Smooth muscle cell (in vitro differentiated cells): ENCODE measurements around the gene HOXD11. TPM values are rescaled to one million over a fixed set of nuclear protein-coding genes. Genes with fewer than 3 reads are reported as not detected.

ENCODE experiments used
- DNase-seq: peaks from one replicate; lab custom pipeline; 2025; ENCODE audit not compliant: unreplicated experiment; lab: John Stamatoyannopoulos, UW
- H2AFZ ChIP-seq: fragments of 200-600 bp; sonication (generic); 2 replicates; pipeline ENCODE4 v1.6.0; 2016; ENCODE audit warnings: antibody characterized with exemption, low read depth, mild to moderate bottlenecking
- H3F3A ChIP-seq: fragments of 200-600 bp; sonication (generic); 2 replicates; pipeline ENCODE4 v1.6.0; 2017; ENCODE audit warnings: antibody characterized with exemption, low read depth
- H3K27ac ChIP-seq: fragments of 200-600 bp; sonication (generic); 2 replicates; pipeline ENCODE4 v1.5.1; 2016; ENCODE audit warnings: low read depth, mild to moderate bottlenecking
- H3K27me3 ChIP-seq: fragments of 200-600 bp; sonication (generic); 2 replicates; pipeline ENCODE4 v1.6.1; 2016; ENCODE audit warnings: low read depth, mild to moderate bottlenecking
- H3K36me3 ChIP-seq: fragments of 200-600 bp; sonication (generic); 2 replicates; pipeline ENCODE4 v1.5.1; 2016; ENCODE audit warnings: low read depth
- H3K4me1 ChIP-seq: fragments of 200-600 bp; sonication (generic); 2 replicates; pipeline ENCODE4 v1.5.1; 2016; ENCODE audit warnings: low read depth
- H3K4me2 ChIP-seq: fragments of 200-600 bp; sonication (generic); 2 replicates; pipeline ENCODE4 v1.6.0; 2016; ENCODE audit warnings: mild to moderate bottlenecking
- H3K4me3 ChIP-seq: fragments of 200-600 bp; sonication (generic); 2 replicates; pipeline ENCODE4 v1.5.1; 2016; ENCODE audit warnings: mild to moderate bottlenecking
- H3K79me2 ChIP-seq: fragments of 200-600 bp; sonication (generic); 2 replicates; pipeline ENCODE4 v1.6.0; 2016; ENCODE audit warnings: low read depth, mild to moderate bottlenecking
- H3K9ac ChIP-seq: fragments of 200-600 bp; sonication (generic); 2 replicates; pipeline ENCODE4 v1.6.0; 2016; ENCODE audit warnings: low read depth
- H3K9me3 ChIP-seq: fragments of 200-600 bp; sonication (generic); replicated peaks from 2 replicates; pipeline ENCODE4 v1.5.1; 2016; ENCODE audit warnings: low read depth
- H4K20me1 ChIP-seq: fragments of 200-600 bp; sonication (generic); 2 replicates; pipeline ENCODE4 v1.6.0; 2016; ENCODE audit warnings: low read depth
- CTCF ChIP-seq: fragments of 200-600 bp; sonication (generic); IDR thresholded peaks from 2 replicates; pipeline ENCODE4 v1.5.1; 2017; ENCODE audit warnings: borderline replicate concordance, mild to moderate bottlenecking, antibody characterized with exemption; ENCODE audit not compliant: insufficient read depth, poor library complexity, severe bottlenecking
- WGBS: methylation state at CpG from one replicate; pipeline ENCODE4 v1.1.7; 2016; ENCODE audit warnings: low lambda C conversion rate; 5-methylcytosine and 5-hydroxymethylcytosine counted together
- polyA plus RNA-seq: library from polyadenylated mRNA; unstranded; fragments of >200 nt; fragmentation: Nextera tagmentation; extraction: Ambion mirVana; gene quantifications from 2 replicates; pipeline ENCODE4 v1.2.1, GENCODE V29; 2016
- total RNA-seq: library from RNA; depleted of rRNA; stranded (reverse); fragments of >200 nt; gene quantifications from 2 replicates; pipeline ENCODE4 v1.2.3, GENCODE V29; 2014

HOXD11 gene
- total and polyA plus RNA-seq, 2 experiments from 2014 or later, result 4.4 to 7.9 TPM

GRCh38 chr2:176112375-176113302 is 5.6 kb downstream of the HOXD11 start:
- H3K27ac ChIP-seq, result no peak overlapping the region
- H3K4me1 ChIP-seq, result no peaks in the 10 kb centered on the region
- no peak overlapping the region for H3K4me2 ChIP-seq
- no peak overlapping the region for H3K9ac ChIP-seq
- peaks cover 18% of the 10 kb centered on the region for H3K79me2 ChIP-seq
- no peaks in the 10 kb centered on the region for H3K36me3 ChIP-seq
- no peaks in the 10 kb centered on the region for H3F3A ChIP-seq
- H2AFZ ChIP-seq, result no peak overlapping the region
- H3K27me3 ChIP-seq, result peaks cover 99% of the 10 kb centered on the region
- peaks cover 100% of the 10 kb centered on the region for H4K20me1 ChIP-seq
- no peak for DNase-seq
- no peak overlapping the region for H3K4me3 ChIP-seq
- H3K9me3 ChIP-seq, result no peaks in the 10 kb centered on the region
- no peak for TF ChIP-seq CTCF
- WGBS, result 60% methylated on average over 40 of the region's 40 CpGs

- Histone ChIP-seq H2AFZ (no peak overlapping the region), H3F3A (no peaks in the 10 kb centered on the region), H3K36me3 (no peaks in the 10 kb centered on the region), H3K27ac (no peak overlapping the region), H3K79me2 (peaks cover 18% of the 10 kb centered on the region), H3K27me3 (peaks cover 100% of the 10 kb centered on the region), H3K4me1 (no peaks in the 10 kb centered on the region), H3K9me3 (no peaks in the 10 kb centered on the region), H3K9ac (no peak overlapping the region), H4K20me1 (peaks cover 99% of the 10 kb centered on the region), H3K4me2 (no peak overlapping the region), H3K4me3 (no peak overlapping the region)
- TF ChIP-seq CTCF, result no peak
- no peak for DNase-seq
- WGBS, result 50% methylated on average over 26 of the region's 26 CpGs
Observed at GRCh38 chr2:176114120-176114929, 7.2 kb downstream of the HOXD11 start.

- H3K79me2 ChIP-seq, result peaks cover 18% of the 10 kb centered on the region
- H3K27ac ChIP-seq, result no peak overlapping the region
- no peaks in the 10 kb centered on the region for H3K36me3 ChIP-seq
- H3F3A ChIP-seq, result no peaks in the 10 kb centered on the region
- no peak overlapping the region for H3K4me3 ChIP-seq
- no peak for DNase-seq
- H4K20me1 ChIP-seq, result peaks cover 99% of the 10 kb centered on the region
- no peak for TF ChIP-seq CTCF
- H3K9ac ChIP-seq, result no peak overlapping the region
- peaks cover 100% of the 10 kb centered on the region for H3K27me3 ChIP-seq
- H3K9me3 ChIP-seq, result no peaks in the 10 kb centered on the region
- no peaks in the 10 kb centered on the region for H3K4me1 ChIP-seq
- WGBS, result 66% methylated on average over 16 of the region's 16 CpGs
- no peak overlapping the region for H3K4me2 ChIP-seq
- H2AFZ ChIP-seq, result no peak overlapping the region
Observed at GRCh38 chr2:176114930-176115625, 8.0 kb downstream of the HOXD11 start.
